HAP-1 (cell line): ENCODE measurements around the gene KCNQ1.

Experiments used
- DNase-seq, 2 experiments: peaks; one replicate each; pipeline ENCODE4 v3.0.0-alpha.2; 2016 to 2020; ENCODE audit warnings: low spot score in 2 of 2
- H3K27me3 ChIP-seq: fragments of 250-450 bp; sonication (Bioruptor Pico); 2 replicates; pipeline ENCODE4 v1.5.1; 2020; ENCODE audit warnings: low read depth, mild to moderate bottlenecking, moderate library complexity
- H3K36me3 ChIP-seq: fragments of 250-450 bp; sonication (Bioruptor Pico); replicated peaks from 2 replicates; pipeline ENCODE4 v1.5.1; 2020; ENCODE audit warnings: mild to moderate bottlenecking
- H3K4me1 ChIP-seq: fragments of 250-450 bp; sonication (Bioruptor Pico); 2 replicates; pipeline ENCODE4 v1.5.1; 2020; ENCODE audit warnings: mild to moderate bottlenecking
- H3K4me3 ChIP-seq: fragments of 250-450 bp; sonication (Bioruptor Pico); 2 replicates; pipeline ENCODE4 v1.5.1; 2020; ENCODE audit warnings: mild to moderate bottlenecking, moderate library complexity
- H3K9me3 ChIP-seq: fragments of 250-450 bp; sonication (Bioruptor Pico); 2 replicates; pipeline ENCODE4 v1.5.1; 2020; ENCODE audit warnings: mild to moderate bottlenecking, moderate library complexity
- in situ Hi-C: fragments of 300-500 bp; cut with MboI; formaldehyde crosslinking; loops from 3 replicates; pipeline ENCODE4 v1.14.3; 2020; ENCODE audit warnings: low sequenced_read_pairs, inconsistent platforms, mixed read lengths

Gene KCNQ1

GRCh38 chr11:2846470-2846869, 401.7 kb downstream of the KCNQ1 start:
- DNase-seq: no peak
- no peaks in the 10 kb centered on the region for H3K4me1 ChIP-seq
- H3K27me3 ChIP-seq: no peaks in the 10 kb centered on the region

GRCh38 chr11:2847561-2847960, 402.8 kb downstream of the KCNQ1 start:
- H3K4me1 ChIP-seq: no peaks in the 10 kb centered on the region
- in situ Hi-C loops: no loop called here
- no peaks in the 10 kb centered on the region for H3K27me3 ChIP-seq

More at GRCh38 chr11:2846470-2846869, 401.7 kb downstream of the KCNQ1 start:
- in situ Hi-C loops: no loop called here
- no peaks in the 10 kb centered on the region for H3K9me3 ChIP-seq
- H3K4me3 ChIP-seq: no peak overlapping the region
- H3K36me3 ChIP-seq: no peaks in the 10 kb centered on the region

GRCh38 chr11:2848497-2848896, 403.7 kb downstream of the KCNQ1 start:
- H3K4me1 ChIP-seq: no peaks in the 10 kb centered on the region
- in situ Hi-C loops: no loop called here
- no peaks in the 10 kb centered on the region for H3K36me3 ChIP-seq
- no peak for DNase-seq
- H3K4me3 ChIP-seq: no peak overlapping the region
- H3K9me3 ChIP-seq: no peaks in the 10 kb centered on the region
- H3K27me3 ChIP-seq: no peaks in the 10 kb centered on the region

More at GRCh38 chr11:2847561-2847960, 402.8 kb downstream of the KCNQ1 start:
- no peak for DNase-seq
- Histone ChIP-seq H3K9me3 (no peaks in the 10 kb centered on the region), H3K36me3 (no peaks in the 10 kb centered on the region), H3K4me3 (no peak overlapping the region)

- no peaks in the 10 kb centered on the region for H3K9me3 ChIP-seq
- no peaks in the 10 kb centered on the region for H3K4me1 ChIP-seq
- no peak overlapping the region for H3K4me3 ChIP-seq
- H3K36me3 ChIP-seq: no peaks in the 10 kb centered on the region
- in situ Hi-C loops: no loop called here
- no peak for DNase-seq
- no peaks in the 10 kb centered on the region for H3K27me3 ChIP-seq
These were observed 405.4 kb downstream of the KCNQ1 start for GRCh38 chr11:2849994-2850770.

GRCh38 chr11:2853401-2853800, 408.6 kb downstream of the KCNQ1 start:
- in situ Hi-C loops: no loop called here
- DNase-seq: no peak
- Histone ChIP-seq H3K4me1 (no peaks in the 10 kb centered on the region), H3K36me3 (no peaks in the 10 kb centered on the region), H3K27me3 (no peaks in the 10 kb centered on the region), H3K4me3 (no peak overlapping the region), H3K9me3 (no peaks in the 10 kb centered on the region)

- no peaks in the 10 kb centered on the region for H3K4me1 ChIP-seq
- H3K36me3 ChIP-seq: no peaks in the 10 kb centered on the region
- H3K9me3 ChIP-seq: no peaks in the 10 kb centered on the region
- DNase-seq: no peak
- H3K27me3 ChIP-seq: no peaks in the 10 kb centered on the region
- in situ Hi-C loops: no loop called here
- H3K4me3 ChIP-seq: no peak overlapping the region
These were observed 409.3 kb downstream of the KCNQ1 start for GRCh38 chr11:2853997-2854560.

GRCh38 chr11:2855162-2855561, 410.4 kb downstream of the KCNQ1 start:
- in situ Hi-C loops: no loop called here
- Histone ChIP-seq H3K4me3 (no peak overlapping the region), H3K9me3 (no peaks in the 10 kb centered on the region), H3K27me3 (no peaks in the 10 kb centered on the region), H3K36me3 (no peaks in the 10 kb centered on the region), H3K4me1 (no peaks in the 10 kb centered on the region)
- no peak for DNase-seq

- no peak overlapping the region for H3K4me3 ChIP-seq
- in situ Hi-C loops: no loop called here
- H3K9me3 ChIP-seq: no peaks in the 10 kb centered on the region
- H3K27me3 ChIP-seq: no peaks in the 10 kb centered on the region
- no peaks in the 10 kb centered on the region for H3K36me3 ChIP-seq
- no peak for DNase-seq
- H3K4me1 ChIP-seq: no peaks in the 10 kb centered on the region
These were observed 412.5 kb downstream of the KCNQ1 start for GRCh38 chr11:2857276-2857675.

GRCh38 chr11:2857918-2858317, 413.1 kb downstream of the KCNQ1 start:
- no peak overlapping the region for H3K4me3 ChIP-seq
- no peaks in the 10 kb centered on the region for H3K9me3 ChIP-seq
- no peak for DNase-seq
- in situ Hi-C loops: no loop called here
- no peaks in the 10 kb centered on the region for H3K4me1 ChIP-seq
- no peaks in the 10 kb centered on the region for H3K36me3 ChIP-seq
- no peaks in the 10 kb centered on the region for H3K27me3 ChIP-seq

- H3K27me3 ChIP-seq: no peaks in the 10 kb centered on the region
- H3K4me3 ChIP-seq: no peak overlapping the region
- in situ Hi-C loops: no loop called here
- no peaks in the 10 kb centered on the region for H3K9me3 ChIP-seq
- no peaks in the 10 kb centered on the region for H3K36me3 ChIP-seq
- H3K4me1 ChIP-seq: no peaks in the 10 kb centered on the region
- no peak for DNase-seq
These were observed 414.3 kb downstream of the KCNQ1 start for GRCh38 chr11:2858995-2859698.

GRCh38 chr11:2859699-2860037, 414.9 kb downstream of the KCNQ1 start:
- DNase-seq: no peak
- Histone ChIP-seq H3K36me3 (no peaks in the 10 kb centered on the region), H3K9me3 (no peaks in the 10 kb centered on the region), H3K4me3 (no peak overlapping the region), H3K27me3 (no peaks in the 10 kb centered on the region), H3K4me1 (no peaks in the 10 kb centered on the region)
- in situ Hi-C loops: no loop called here

GRCh38 chr11:2860636-2861035, 415.8 kb downstream of the KCNQ1 start:
- DNase-seq: no peak
- Histone ChIP-seq H3K9me3 (no peaks in the 10 kb centered on the region), H3K27me3 (no peaks in the 10 kb centered on the region), H3K4me3 (no peak overlapping the region), H3K4me1 (no peaks in the 10 kb centered on the region), H3K36me3 (no peaks in the 10 kb centered on the region)
- in situ Hi-C loops: no loop called here

- H3K9me3 ChIP-seq: no peaks in the 10 kb centered on the region
- in situ Hi-C loops: no loop called here
- peaks cover 6% of the 10 kb centered on the region for H3K4me1 ChIP-seq
- DNase-seq: no peak
- H3K4me3 ChIP-seq: no peak overlapping the region
- H3K36me3 ChIP-seq: no peaks in the 10 kb centered on the region
- H3K27me3 ChIP-seq: no peaks in the 10 kb centered on the region
These were observed 417.8 kb downstream of the KCNQ1 start for GRCh38 chr11:2862395-2863275.

GRCh38 chr11:2863276-2863618, 418.4 kb downstream of the KCNQ1 start:
- Histone ChIP-seq H3K4me1 (peaks cover 9% of the 10 kb centered on the region), H3K36me3 (no peaks in the 10 kb centered on the region), H3K4me3 (no peak overlapping the region), H3K27me3 (no peaks in the 10 kb centered on the region), H3K9me3 (no peaks in the 10 kb centered on the region)
- in situ Hi-C loops: no loop called here
- no peak for DNase-seq
